HepG2 (cell line): Measurements from ENCODE around the gene CD274.

Experiments used
- CEBPB ChIP-seq: IDR thresholded peaks from 2 replicates; pipeline ENCODE4 v1.6.1; 2011; ENCODE audit warnings: low read depth, low read length, improper control_type of control experiment, borderline replicate concordance
- DNMT1 ChIP-seq: sonication (generic); formaldehyde crosslinking; IDR thresholded peaks from 2 replicates; pipeline ENCODE4 v1.5.1; 2020; ENCODE audit warnings: mild to moderate bottlenecking, missing genetic modification reagents
- FOXC1 ChIP-seq: sonication (generic); formaldehyde crosslinking; IDR thresholded peaks from 2 replicates; pipeline ENCODE4 v1.8.0; 2022; ENCODE audit warnings: mild to moderate bottlenecking, missing genetic modification reagents, borderline replicate concordance
- HINFP ChIP-seq: sonication (generic); formaldehyde crosslinking; IDR thresholded peaks from 2 replicates; pipeline ENCODE4 v1.4.0; 2020; ENCODE audit warnings: low read depth, mild to moderate bottlenecking, missing genetic modification reagents
- POLR2A ChIP-seq, 2 experiments: IDR thresholded peaks; 2 replicates each; pipeline ENCODE4 v1.6.1; 2011; ENCODE audit warnings: low read depth in 2 of 2, low read length in 2 of 2, mild to moderate bottlenecking in 1 of 2, moderate library complexity in 1 of 2; ENCODE audit not compliant: insufficient read depth in 1 of 2
- RFX5 ChIP-seq: IDR thresholded peaks from 2 replicates; pipeline ENCODE4 v1.6.1; 2011; ENCODE audit warnings: low read depth, low read length, improper control_type of control experiment
- SMAD9 ChIP-seq: sonication (generic); formaldehyde crosslinking; IDR thresholded peaks from 2 replicates; pipeline ENCODE4 v1.5.1; 2020; ENCODE audit warnings: mild to moderate bottlenecking, missing genetic modification reagents
- XRCC5 ChIP-seq: fragments of 200-400 bp; formaldehyde crosslinking; optimal IDR thresholded peaks from 2 replicates; pipeline ENCODE3; 2017; ENCODE audit warnings: mild to moderate bottlenecking, low read length
- ZBTB33 ChIP-seq: sonication (generic); formaldehyde crosslinking; IDR thresholded peaks from 2 replicates; pipeline ENCODE4 v1.4.0; 2020; ENCODE audit warnings: missing genetic modification reagents
- TF ChIP-seq, protein P1 (sequence below): sonication (generic); formaldehyde crosslinking; IDR thresholded peaks from 2 replicates; pipeline ENCODE4 v1.9.0; 2021; ENCODE audit warnings: mild to moderate bottlenecking, missing genetic modification reagents

DNA sequence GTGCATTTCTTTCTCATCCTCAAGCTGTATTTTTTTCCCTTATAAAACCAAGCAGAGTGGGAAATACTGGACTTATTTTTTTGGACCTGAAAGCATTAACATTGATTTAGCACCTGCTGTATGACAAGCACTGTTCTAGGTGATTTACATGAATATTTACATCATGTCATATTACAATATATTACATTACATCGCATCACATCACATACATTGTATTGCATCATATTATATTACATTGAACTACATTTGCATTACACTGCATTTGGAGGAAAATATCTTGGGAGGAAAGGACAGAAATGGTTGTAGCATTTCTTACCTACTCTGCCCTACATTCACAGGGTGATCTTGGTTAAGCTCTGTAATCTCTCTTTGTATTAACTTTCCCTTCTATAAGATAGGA lies 48.8 kb downstream of the CD274 start:
- no peak for TF ChIP-seq DNMT1 (CRISPR knock-in tag)
- TF ChIP-seq HINFP (CRISPR knock-in tag), result no peak
- no peak for TF ChIP-seq POLR2A (IDR thresholded peaks at IDR 0.05; ENCODE audit: insufficient read depth in 1 of 2, low read depth in 2 of 2, low read length in 2 of 2)
- no peak for TF ChIP-seq XRCC5
- TF ChIP-seq, protein P1, sequence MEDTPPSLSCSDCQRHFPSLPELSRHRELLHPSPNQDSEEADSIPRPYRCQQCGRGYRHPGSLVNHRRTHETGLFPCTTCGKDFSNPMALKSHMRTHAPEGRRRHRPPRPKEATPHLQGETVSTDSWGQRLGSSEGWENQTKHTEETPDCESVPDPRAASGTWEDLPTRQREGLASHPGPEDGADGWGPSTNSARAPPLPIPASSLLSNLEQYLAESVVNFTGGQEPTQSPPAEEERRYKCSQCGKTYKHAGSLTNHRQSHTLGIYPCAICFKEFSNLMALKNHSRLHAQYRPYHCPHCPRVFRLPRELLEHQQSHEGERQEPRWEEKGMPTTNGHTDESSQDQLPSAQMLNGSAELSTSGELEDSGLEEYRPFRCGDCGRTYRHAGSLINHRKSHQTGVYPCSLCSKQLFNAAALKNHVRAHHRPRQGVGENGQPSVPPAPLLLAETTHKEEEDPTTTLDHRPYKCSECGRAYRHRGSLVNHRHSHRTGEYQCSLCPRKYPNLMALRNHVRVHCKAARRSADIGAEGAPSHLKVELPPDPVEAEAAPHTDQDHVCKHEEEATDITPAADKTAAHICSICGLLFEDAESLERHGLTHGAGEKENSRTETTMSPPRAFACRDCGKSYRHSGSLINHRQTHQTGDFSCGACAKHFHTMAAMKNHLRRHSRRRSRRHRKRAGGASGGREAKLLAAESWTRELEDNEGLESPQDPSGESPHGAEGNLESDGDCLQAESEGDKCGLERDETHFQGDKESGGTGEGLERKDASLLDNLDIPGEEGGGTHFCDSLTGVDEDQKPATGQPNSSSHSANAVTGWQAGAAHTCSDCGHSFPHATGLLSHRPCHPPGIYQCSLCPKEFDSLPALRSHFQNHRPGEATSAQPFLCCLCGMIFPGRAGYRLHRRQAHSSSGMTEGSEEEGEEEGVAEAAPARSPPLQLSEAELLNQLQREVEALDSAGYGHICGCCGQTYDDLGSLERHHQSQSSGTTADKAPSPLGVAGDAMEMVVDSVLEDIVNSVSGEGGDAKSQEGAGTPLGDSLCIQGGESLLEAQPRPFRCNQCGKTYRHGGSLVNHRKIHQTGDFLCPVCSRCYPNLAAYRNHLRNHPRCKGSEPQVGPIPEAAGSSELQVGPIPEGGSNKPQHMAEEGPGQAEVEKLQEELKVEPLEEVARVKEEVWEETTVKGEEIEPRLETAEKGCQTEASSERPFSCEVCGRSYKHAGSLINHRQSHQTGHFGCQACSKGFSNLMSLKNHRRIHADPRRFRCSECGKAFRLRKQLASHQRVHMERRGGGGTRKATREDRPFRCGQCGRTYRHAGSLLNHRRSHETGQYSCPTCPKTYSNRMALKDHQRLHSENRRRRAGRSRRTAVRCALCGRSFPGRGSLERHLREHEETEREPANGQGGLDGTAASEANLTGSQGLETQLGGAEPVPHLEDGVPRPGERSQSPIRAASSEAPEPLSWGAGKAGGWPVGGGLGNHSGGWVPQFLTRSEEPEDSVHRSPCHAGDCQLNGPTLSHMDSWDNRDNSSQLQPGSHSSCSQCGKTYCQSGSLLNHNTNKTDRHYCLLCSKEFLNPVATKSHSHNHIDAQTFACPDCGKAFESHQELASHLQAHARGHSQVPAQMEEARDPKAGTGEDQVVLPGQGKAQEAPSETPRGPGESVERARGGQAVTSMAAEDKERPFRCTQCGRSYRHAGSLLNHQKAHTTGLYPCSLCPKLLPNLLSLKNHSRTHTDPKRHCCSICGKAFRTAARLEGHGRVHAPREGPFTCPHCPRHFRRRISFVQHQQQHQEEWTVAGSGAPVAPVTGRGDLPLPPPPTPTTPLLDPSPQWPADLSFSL (CRISPR knock-in tag), result no peak
- TF ChIP-seq FOXC1 (CRISPR knock-in tag), result no peak
- TF ChIP-seq SMAD9, result no peak
- TF ChIP-seq CEBPB, result peak; percentile 58
- no peak for TF ChIP-seq ZBTB33 (CRISPR knock-in tag)
- TF ChIP-seq RFX5, result no peak
